Aorta (tissue), 5 donors: ENCODE results near the gene VCAN. TPM values are rescaled to one million over a fixed set of nuclear protein-coding genes. Genes with fewer than 3 reads are reported as not detected.

Source experiments
- ATAC-seq: fragments of 200-7000 bp; cut with Tn5 transposase; one replicate; pipeline ENCODE4 v1.9.1; 2022; ENCODE audit warnings: moderate library complexity; ENCODE audit not compliant: low FRiP score
- DNase-seq, 2 donors: peaks; one replicate each; pipeline ENCODE4 v3.0.0-alpha.2; 2020
- H3K27ac ChIP-seq, 2 donors: one replicate each; pipeline ENCODE4 v1.5.1; 2013; ENCODE audit warnings: low read length in 2 of 2, mild to moderate bottlenecking in 2 of 2, moderate library complexity in 2 of 2, control low read depth in 1 of 2, inconsistent platforms in 1 of 2, low read depth in 1 of 2
- H3K27me3 ChIP-seq, 2 donors: one replicate each; pipeline ENCODE4 v1.6.1; 2013; ENCODE audit warnings: control low read depth in 1 of 2, low read length in 1 of 2, mild to moderate bottlenecking in 1 of 2, moderate library complexity in 1 of 2; ENCODE audit not compliant: insufficient read depth in 2 of 2, control insufficient read depth in 1 of 2
- H3K36me3 ChIP-seq, 2 donors: one replicate each; pipeline ENCODE4 v1.6.1; 2013; ENCODE audit warnings: control low read depth in 1 of 2, low read length in 1 of 2, mild to moderate bottlenecking in 1 of 2; ENCODE audit not compliant: insufficient read depth in 2 of 2, control insufficient read depth in 1 of 2
- H3K4me1 ChIP-seq, 2 donors: one replicate each; pipeline ENCODE4 v1.6.1; 2013; ENCODE audit warnings: low read length in 2 of 2, control low read depth in 1 of 2, mild to moderate bottlenecking in 1 of 2, moderate library complexity in 1 of 2; ENCODE audit not compliant: insufficient read depth in 2 of 2, control insufficient read depth in 1 of 2
- H3K4me3 ChIP-seq, 2 donors: one replicate each; pipeline ENCODE4 v1.5.1; 2013; ENCODE audit warnings: low read length in 2 of 2, control low read depth in 1 of 2, mild to moderate bottlenecking in 1 of 2
- H3K9me3 ChIP-seq: one replicate; pipeline ENCODE4 v1.6.1; 2013; ENCODE audit warnings: mild to moderate bottlenecking, low read length; ENCODE audit not compliant: control insufficient read depth
- WGBS, 2 donors: extraction: QIAGEN DNeasy Blood & Tissue Kit; methylation state at CpG; one replicate each; pipeline ENCODE4 v1.1.7; 2013; 5-methylcytosine and 5-hydroxymethylcytosine counted together
- intact Hi-C, 2 donors: fragments of 100-400 bp; cut with DNase I; formaldehyde crosslinking; loops; one replicate each; pipeline versions ENCODE4 v1.14.2 to v1.15.0; 2022
- polyA plus RNA-seq, 2 donors: library from polyadenylated mRNA; stranded (reverse); fragments of 200-250 nt; gene quantifications; one replicate each; pipeline ENCODE4 v1.2.3, GENCODE V29; 2013
- total RNA-seq, 2 donors: library from RNA; stranded (reverse); fragmentation: NEBNext Ultra II Directional; extraction: Animal tissue kit (Norgen Biotek cat#: 25700); gene quantifications; one replicate each; pipeline ENCODE4 v1.2.1, GENCODE V29; 2021
- donor health status: healthy with polysubstance abuse.
- donor health status: Bipolar disorder and iron deficiency.
- donor health status: DM: no; HTN: no; CAD: no.
- donor health status: DM: no; HTN: no; CAD: no.
- donor health status: DM: yes; HTN: yes; CAD: no.

Gene VCAN
- total and polyA plus RNA-seq, 4 donors = 21.5 to 849 (median 478) TPM

DNA sequence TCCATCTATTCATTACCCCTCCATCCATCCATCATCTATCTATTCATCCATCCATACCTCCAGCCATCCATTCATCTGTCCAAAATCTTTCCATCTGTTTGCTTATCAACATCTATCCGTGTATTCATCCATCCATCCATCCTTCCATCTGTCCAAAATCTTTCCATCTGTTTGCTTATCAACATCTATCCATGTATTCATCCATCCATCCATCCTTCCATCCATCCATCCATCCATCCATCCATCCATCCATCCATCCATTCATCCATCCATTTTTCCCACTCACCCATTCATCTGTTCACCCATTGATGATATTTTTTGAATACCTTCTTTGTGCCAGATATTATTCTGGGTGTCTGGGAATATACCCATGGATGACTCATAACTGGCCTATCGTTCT lies 12.8 kb downstream of the VCAN start:
- Histone ChIP-seq H3K9me3 (no peaks in the 10 kb centered on the region), H3K27ac (no peak overlapping the region), H3K27me3 (no peaks in the 10 kb centered on the region), H3K36me3 (peaks cover 2 to 4% of the 10 kb centered on the region in 2 donors), H3K4me3 (no peak overlapping the region), H3K4me1 (no peaks in the 10 kb centered on the region)
- ATAC-seq = no peak
- DNase-seq = no peak
- intact Hi-C loops = no loop called here
- WGBS, 2 donors = 52 to 67% methylated on average over 2 of the region's 2 CpGs

DNA sequence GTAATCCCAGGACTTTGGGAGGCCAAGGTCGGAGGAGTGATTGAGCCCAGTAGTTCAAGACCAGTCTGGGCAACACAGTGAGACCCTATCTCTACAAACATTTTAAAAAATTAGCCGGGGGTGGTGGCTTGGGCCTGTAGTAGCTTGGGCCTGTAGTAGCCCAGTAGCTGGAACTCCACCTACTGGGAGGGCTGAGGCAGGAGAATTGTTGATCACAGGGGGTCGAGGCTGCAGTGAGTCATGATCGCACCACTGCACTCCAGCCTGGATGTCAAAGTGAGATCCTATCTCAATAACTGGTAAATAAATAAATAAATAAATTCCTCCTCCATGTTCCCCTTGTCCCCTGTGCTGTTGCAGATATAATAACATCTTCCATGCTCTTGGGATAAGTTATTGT lies 14.3 kb downstream of the VCAN start:
- Histone ChIP-seq H3K9me3 (no peaks in the 10 kb centered on the region), H3K4me3 (no peak overlapping the region), H3K4me1 (no peaks in the 10 kb centered on the region), H3K36me3 (peaks cover 4 to 5% of the 10 kb centered on the region in 2 donors), H3K27ac (no peak overlapping the region), H3K27me3 (no peaks in the 10 kb centered on the region)
- intact Hi-C loops = no loop called here
- no peak for ATAC-seq
- DNase-seq = no peak
- WGBS, 2 donors = 88 to 89% methylated on average over 4 of the region's 4 CpGs

DNA sequence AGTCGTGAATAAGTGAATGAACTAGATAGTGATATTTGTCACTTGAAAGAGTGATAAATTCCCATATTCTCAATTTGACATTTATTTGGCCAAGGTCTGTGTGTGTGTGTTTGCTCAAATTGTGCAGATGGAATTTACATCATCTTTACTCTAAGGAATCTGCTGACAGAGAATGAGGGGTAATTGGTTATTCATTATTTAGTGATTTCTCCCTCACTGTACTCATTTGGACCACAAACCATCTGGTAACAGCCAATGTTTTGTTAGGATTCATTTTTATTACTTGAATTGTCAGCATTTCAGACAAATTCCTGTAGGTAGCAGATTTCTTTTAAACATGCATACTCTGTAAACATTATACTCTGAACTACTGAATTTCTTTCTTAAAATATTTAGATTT lies 15.6 kb downstream of the VCAN start:
- Histone ChIP-seq H3K9me3 (no peaks in the 10 kb centered on the region), H3K4me1 (no peaks in the 10 kb centered on the region), H3K36me3 (peaks cover 2 to 5% of the 10 kb centered on the region in 2 donors), H3K4me3 (no peak overlapping the region), H3K27ac (no peak overlapping the region), H3K27me3 (no peaks in the 10 kb centered on the region)
- DNase-seq = no peak
- WGBS, 2 donors = 36 to 43% methylated on average over 1 of the region's 1 CpG
- no peak for ATAC-seq
- intact Hi-C loops = no loop called here

DNA sequence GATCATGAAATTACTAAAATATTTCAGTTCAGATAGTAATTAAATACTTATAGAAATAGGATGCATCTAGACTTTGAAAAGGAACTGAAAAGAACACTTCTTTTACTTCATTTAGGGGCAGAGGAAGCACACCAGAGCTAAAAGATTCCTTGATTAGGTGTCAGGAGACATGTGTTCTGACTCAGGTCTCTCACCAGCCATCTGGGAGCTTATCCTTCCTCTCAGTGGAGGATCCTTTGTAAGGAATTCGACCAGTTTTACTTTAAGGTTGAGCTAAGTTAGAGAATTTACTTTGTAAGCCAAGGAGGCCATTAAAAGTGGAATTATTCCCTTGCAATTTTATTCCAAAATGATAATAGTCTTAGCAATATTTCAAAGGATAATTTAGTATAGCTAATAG lies 16.7 kb downstream of the VCAN start:
- peaks cover 2 to 5% of the 10 kb centered on the region in 2 donors for H3K36me3 ChIP-seq
- intact Hi-C loops = no loop called here

DNA sequence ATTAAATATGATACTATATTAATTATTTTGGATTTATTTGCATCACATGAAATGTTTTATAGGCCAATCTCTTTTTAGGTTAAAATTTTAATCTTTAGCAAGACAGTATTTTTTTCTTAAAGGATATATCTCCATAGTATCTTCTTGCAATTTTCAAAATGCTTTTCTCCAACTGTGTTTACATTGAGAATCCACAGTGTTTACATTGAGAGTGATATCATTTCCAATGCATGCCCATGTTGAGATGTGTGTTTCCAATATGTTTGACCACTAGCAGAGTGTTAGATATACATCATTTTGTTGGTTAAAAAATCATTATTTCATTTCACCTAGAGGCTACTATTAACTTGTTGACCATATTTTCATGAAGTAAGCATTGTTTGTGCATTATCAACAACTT lies 17.3 kb downstream of the VCAN start:
- no peak overlapping the region for H3K4me3 ChIP-seq
- peaks cover 0 to 3% of the 10 kb centered on the region in 2 donors for H3K4me1 ChIP-seq
- no peaks in the 10 kb centered on the region for H3K9me3 ChIP-seq
- H3K36me3 ChIP-seq = peaks cover 3 to 5% of the 10 kb centered on the region in 2 donors
- DNase-seq (no peak), ATAC-seq (no peak)
- intact Hi-C loops = no loop called here
- no peaks in the 10 kb centered on the region for H3K27me3 ChIP-seq
- H3K27ac ChIP-seq = no peak overlapping the region

More for the DNA sequence above, 16.7 kb downstream of the VCAN start:
- no peak for ATAC-seq
- no peak overlapping the region for H3K27ac ChIP-seq
- H3K4me1 ChIP-seq = peaks cover 0 to 3% of the 10 kb centered on the region in 2 donors
- WGBS, 2 donors = 47 to 52% methylated on average over 1 of the region's 1 CpG
- no peak overlapping the region for H3K4me3 ChIP-seq
- H3K9me3 ChIP-seq = no peaks in the 10 kb centered on the region
- no peaks in the 10 kb centered on the region for H3K27me3 ChIP-seq
- DNase-seq = no peak

DNA sequence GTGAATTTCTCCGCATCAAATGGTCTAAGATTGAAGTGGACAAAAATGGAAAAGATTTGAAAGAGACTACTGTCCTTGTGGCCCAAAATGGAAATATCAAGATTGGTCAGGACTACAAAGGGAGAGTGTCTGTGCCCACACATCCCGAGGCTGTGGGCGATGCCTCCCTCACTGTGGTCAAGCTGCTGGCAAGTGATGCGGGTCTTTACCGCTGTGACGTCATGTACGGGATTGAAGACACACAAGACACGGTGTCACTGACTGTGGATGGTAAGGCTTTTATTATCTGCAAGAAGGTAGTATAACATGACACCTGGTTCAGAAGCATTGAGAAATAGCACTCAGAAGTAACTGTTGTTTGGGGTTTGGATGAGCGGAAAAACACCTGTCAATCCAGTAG lies 18.7 kb downstream of the VCAN start:
- H3K4me1 ChIP-seq = peaks cover 0 to 3% of the 10 kb centered on the region in 2 donors
- H3K4me3 ChIP-seq = no peak overlapping the region
- no peaks in the 10 kb centered on the region for H3K9me3 ChIP-seq
- peaks cover 3 to 5% of the 10 kb centered on the region in 2 donors for H3K36me3 ChIP-seq
- H3K27ac ChIP-seq = no peak overlapping the region
- no peaks in the 10 kb centered on the region for H3K27me3 ChIP-seq
- WGBS, 2 donors = 94% methylated on average over 9 of the region's 9 CpGs
- ATAC-seq = no peak
- intact Hi-C loops = no loop called here
- no peak for DNase-seq

DNA sequence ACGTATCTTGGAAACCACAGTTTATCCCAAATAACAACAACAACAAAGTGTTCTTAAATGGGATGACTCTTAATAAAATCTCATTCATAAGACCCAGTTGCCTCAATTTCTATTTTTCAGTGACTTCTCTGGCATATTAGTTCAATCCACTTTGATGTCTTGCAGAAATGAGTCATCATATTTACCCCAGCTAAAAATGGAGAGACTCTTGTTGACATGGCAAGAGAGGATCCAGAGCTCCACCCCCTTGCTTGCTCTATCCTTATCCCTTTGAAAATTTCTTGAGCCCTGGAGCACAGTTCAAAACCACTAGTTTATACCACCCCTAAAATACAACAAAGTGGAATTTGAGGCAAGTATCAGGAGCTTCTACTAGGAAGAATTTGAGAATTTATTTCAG lies 20.8 kb downstream of the VCAN start:
- intact Hi-C loops = no loop called here
- H3K36me3 ChIP-seq = peaks cover 2 to 5% of the 10 kb centered on the region in 2 donors
- WGBS, 2 donors = 84 to 91% methylated on average over 1 of the region's 1 CpG
- no peak overlapping the region for H3K4me3 ChIP-seq
- no peaks in the 10 kb centered on the region for H3K27me3 ChIP-seq
- ATAC-seq (no peak), DNase-seq (no peak)
- H3K27ac ChIP-seq = no peak overlapping the region
- peaks cover 1 to 3% of the 10 kb centered on the region in 2 donors for H3K4me1 ChIP-seq
- H3K9me3 ChIP-seq = no peaks in the 10 kb centered on the region

DNA sequence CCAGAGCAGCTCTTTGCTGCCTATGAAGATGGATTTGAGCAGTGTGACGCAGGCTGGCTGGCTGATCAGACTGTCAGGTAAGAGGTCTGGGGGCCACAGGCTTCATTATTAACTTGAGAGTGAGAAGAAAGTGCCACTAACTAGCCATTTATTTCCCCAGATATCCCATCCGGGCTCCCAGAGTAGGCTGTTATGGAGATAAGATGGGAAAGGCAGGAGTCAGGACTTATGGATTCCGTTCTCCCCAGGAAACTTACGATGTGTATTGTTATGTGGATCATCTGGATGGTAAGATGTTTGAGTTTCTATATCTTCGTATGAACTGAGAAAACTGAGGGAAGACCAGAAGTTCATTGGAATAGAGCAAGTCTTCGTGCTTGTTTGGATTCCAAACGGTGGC lies 22.1 kb downstream of the VCAN start:
- DNase-seq (no peak), ATAC-seq (peak; percentile 36)
- no peak overlapping the region for H3K4me3 ChIP-seq
- no peaks in the 10 kb centered on the region for H3K27me3 ChIP-seq
- peaks cover 1 to 3% of the 10 kb centered on the region in 2 donors for H3K4me1 ChIP-seq
- H3K9me3 ChIP-seq = no peaks in the 10 kb centered on the region
- no peak overlapping the region for H3K27ac ChIP-seq
- intact Hi-C loops = no loop called here
- H3K36me3 ChIP-seq = peaks cover 2 to 5% of the 10 kb centered on the region in 2 donors
- WGBS, 2 donors = 78 to 85% methylated on average over 7 of the region's 7 CpGs

DNA sequence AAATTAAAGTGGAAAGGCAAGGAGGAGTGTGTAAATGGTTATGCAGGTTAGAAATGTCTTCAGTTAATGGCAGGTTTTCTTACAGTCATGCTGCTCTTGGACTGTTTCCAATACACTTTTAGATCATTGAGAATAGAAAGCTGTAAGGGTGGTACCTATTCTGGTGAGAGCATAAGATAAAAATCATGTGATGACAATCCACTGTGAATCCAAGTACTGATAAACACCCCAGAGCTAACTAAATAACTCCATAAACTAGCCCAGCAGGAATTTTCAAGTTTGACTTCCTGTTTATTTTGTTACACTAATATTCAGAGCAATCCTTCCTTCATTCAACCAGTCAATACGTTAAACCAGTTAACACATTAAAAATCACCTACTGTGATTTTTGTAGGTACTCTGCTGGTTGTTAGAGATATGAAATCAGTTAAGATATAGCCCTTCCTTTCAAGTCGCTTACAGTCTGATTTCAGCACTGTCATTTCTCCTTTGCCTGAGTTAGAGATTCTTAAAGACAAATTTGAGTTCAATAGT lies 22.6 kb downstream of the VCAN start:
- H3K36me3 ChIP-seq = peaks cover 3 to 5% of the 10 kb centered on the region in 2 donors
- ATAC-seq (no peak), DNase-seq (no peak)
- no peak overlapping the region for H3K27ac ChIP-seq
- WGBS, 2 donors = 66 to 75% methylated on average over 2 of the region's 2 CpGs
- H3K4me1 ChIP-seq = peaks cover 1 to 3% of the 10 kb centered on the region in 2 donors
- no peaks in the 10 kb centered on the region for H3K9me3 ChIP-seq
- H3K27me3 ChIP-seq = no peaks in the 10 kb centered on the region
- intact Hi-C loops = no loop called here
- no peak overlapping the region for H3K4me3 ChIP-seq
